Measurements from ENCODE around the gene SPINT2.

DNA sequence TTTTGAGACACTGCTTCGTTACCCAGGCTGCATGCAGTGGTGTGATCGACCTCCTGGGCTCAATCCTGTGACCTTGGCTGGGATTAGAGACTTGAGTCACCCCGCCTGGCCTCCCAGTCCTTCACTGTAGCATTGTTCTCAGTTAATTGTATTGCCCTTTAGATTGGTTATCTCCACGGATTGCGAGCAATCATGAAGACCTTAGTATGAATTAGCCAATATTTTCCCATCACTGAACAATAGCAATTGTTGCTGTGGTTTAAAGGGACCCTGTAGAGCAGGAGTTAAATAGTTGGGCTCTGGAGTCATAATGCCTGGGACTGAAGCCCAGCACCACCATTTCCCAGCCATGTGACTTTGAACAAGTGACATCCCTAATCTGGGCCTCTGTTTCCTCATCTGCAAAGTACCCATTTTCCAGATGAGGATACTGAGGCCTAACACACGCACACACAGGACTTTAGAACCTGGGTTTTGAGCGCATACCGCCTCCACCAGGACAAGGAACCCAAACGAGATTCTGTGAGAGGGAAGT lies 16.6 kb upstream of the SPINT2 start:
- no peak for TF ChIP-seq POLR2A (IDR thresholded peaks at IDR 0.05)
- TF ChIP-seq, protein P1, sequence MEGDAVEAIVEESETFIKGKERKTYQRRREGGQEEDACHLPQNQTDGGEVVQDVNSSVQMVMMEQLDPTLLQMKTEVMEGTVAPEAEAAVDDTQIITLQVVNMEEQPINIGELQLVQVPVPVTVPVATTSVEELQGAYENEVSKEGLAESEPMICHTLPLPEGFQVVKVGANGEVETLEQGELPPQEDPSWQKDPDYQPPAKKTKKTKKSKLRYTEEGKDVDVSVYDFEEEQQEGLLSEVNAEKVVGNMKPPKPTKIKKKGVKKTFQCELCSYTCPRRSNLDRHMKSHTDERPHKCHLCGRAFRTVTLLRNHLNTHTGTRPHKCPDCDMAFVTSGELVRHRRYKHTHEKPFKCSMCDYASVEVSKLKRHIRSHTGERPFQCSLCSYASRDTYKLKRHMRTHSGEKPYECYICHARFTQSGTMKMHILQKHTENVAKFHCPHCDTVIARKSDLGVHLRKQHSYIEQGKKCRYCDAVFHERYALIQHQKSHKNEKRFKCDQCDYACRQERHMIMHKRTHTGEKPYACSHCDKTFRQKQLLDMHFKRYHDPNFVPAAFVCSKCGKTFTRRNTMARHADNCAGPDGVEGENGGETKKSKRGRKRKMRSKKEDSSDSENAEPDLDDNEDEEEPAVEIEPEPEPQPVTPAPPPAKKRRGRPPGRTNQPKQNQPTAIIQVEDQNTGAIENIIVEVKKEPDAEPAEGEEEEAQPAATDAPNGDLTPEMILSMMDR (IDR thresholded peaks at IDR 0.05): no peak
